NCI-H446 treated with DMSO at 0.1 percent for 48 hours (cell line): ENCODE results near the gene ZNF777.
"Not testable (repeated sequence)": the region's sequence is repeated elsewhere in the genome, so short reads cannot be mapped to it uniquely, and the experiment has no call there.

Experiments used
- DNase-seq: peaks from one replicate; lab custom pipeline; 2025; lab: John Stamatoyannopoulos, UW

The ZNF777 gene

GRCh38 chr7:149414171-149414570 is 46.7 kb downstream of the ZNF777 start:
- no peak for DNase-seq

- not testable (repeated sequence) for DNase-seq
Observed at GRCh38 chr7:149413083-149413482, 47.8 kb downstream of the ZNF777 start.

DNA sequence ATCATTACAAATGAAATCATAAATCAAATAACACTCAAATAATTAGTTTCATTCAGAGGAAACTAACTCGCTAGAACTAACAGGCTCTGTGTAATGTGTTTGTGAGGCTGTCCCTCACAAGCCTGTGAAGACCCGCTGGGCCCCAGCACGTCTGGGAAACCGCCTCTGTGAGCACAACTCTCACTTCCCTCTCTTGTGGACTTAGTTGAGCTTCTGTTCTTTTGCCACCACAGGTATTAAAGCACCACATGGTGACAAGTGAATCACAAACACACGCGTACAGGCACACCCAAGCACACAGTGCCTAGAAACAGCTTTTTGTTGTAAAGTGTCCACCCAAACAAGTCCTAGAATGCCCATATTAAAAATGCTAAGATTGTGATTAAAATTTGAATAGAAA is 51.0 kb downstream of the ZNF777 start:
- no peak for DNase-seq

GRCh38 chr7:149404825-149405224 is 56.0 kb downstream of the ZNF777 start:
- no peak for DNase-seq

DNA sequence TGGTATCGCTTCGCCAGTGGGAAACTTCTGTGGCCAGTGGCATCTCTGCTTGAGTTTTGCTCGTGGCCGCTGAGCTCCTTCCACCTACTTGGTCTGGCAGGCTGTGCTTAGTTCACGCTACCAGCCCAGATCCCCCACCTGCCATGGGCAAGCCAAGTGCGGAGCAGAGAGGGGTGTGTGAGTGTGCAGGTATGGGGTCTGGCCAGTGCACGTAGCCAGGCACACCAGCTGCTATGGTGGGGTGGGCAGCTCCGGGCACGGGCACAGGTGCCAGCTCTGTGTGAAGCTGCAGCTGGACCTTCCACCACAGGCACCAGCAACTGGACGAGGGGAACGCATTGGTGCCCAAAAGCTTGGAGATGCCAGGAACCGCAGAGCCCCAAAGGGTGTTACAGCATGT is 56.5 kb downstream of the ZNF777 start:
- DNase-seq = no peak

GRCh38 chr7:149398195-149398820 is 62.6 kb downstream of the ZNF777 start:
- no peak for DNase-seq

DNA sequence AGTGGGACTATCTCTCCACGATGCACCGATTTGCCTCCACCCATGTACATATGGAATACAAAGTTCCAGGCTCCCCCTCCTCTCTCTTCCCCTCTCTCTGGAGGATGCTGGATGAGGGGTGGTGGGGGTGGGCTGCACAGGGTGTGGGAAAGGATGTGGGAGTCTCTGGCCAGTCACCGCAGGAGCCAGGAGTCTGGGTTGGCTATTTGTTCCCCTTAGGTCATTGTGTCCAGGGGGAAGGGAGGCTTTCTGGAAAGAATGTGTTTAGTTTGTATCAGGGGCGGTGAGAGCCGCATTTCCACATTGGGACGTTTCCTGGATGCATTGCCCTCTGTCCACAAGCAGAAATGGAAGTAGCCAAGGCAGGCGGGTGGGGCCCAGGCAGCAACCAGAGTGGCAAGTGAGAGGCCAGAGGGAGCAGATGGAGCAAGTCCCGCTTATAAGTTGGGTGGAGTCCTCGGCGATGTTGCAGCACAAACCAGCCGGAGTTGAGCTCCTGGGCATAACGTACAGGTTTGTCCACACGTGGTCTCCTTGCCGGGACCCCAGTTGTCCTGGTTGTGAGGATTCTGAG is 63.3 kb downstream of the ZNF777 start:
- no peak for DNase-seq

- not testable (repeated sequence) for DNase-seq
Observed at GRCh38 chr7:149388550-149389335, 72.1 kb downstream of the ZNF777 start.

GRCh38 chr7:149386514-149386913 is 74.3 kb downstream of the ZNF777 start:
- not testable (repeated sequence) for DNase-seq

DNA sequence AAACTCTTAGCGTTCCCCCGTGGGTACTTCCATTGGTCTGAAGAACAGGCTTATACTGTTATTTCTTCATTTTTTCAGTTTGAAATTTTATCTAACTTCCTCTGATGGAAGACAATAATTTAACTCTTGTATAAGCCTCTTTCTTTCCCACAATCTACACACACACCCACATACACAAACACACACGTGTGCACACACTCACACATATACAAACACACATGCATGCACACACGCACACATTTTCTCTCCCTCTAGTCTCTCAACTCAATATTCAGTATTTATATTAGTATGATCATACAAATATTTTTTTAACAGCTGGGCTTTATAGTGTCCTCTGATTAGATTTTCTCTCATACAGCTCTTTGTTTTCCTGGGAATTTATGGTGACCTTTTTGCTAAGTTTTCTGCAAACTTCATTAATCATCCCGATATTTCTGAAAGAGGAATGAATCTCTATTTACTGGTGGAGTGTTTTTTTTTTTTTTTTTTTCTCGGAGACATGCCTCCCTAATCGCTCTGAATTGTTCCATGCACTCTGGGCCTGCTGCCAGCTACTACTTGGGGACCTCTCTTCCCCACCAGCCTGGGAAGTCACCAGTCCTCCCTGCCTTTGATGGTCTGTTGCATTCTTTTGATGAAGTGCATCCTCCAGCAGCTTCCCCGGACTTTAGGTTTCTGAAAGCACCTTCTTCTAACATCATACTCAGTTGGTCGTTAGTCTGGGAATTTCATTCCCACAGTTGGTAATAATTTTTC is 75.5 kb downstream of the ZNF777 start:
- no peak for DNase-seq
